ENCODE results near the gene SEMG1.

SEMG1 gene, protein sequence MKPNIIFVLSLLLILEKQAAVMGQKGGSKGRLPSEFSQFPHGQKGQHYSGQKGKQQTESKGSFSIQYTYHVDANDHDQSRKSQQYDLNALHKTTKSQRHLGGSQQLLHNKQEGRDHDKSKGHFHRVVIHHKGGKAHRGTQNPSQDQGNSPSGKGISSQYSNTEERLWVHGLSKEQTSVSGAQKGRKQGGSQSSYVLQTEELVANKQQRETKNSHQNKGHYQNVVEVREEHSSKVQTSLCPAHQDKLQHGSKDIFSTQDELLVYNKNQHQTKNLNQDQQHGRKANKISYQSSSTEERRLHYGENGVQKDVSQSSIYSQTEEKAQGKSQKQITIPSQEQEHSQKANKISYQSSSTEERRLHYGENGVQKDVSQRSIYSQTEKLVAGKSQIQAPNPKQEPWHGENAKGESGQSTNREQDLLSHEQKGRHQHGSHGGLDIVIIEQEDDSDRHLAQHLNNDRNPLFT

DNA sequence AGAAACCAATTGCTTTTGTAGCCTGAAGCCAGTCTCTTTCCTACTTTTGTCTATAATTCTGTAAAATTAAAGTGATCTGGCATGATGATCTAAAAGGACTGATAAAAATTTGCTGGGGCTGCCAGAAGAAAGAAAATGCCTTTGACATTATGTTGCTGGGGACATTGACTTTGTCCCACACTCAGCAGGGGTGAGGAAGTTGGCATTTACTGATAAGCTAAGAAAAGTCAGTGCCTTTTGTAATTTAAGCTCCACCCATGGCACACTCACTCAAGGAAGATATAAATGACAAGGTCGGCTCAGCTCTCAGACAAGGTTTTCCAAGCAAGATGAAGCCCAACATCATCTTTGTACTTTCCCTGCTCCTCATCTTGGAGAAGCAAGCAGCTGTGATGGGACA is at the start of gene SEMG1:
Gene SEMG1 (plus strand): TSS at position 309 of the 400 bp plus-strand sequence. CDS start 21 bp downstream, at position 330.
- peak; percentile 60 for DNase-seq (ENCODE audit: low read depth)
- H3K4me3 ChIP-seq (ENCODE audit: low read depth, low read length): no peak within 1 kb of the TSS
- TF ChIP-seq, protein P1, sequence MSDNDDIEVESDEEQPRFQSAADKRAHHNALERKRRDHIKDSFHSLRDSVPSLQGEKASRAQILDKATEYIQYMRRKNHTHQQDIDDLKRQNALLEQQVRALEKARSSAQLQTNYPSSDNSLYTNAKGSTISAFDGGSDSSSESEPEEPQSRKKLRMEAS (IDR thresholded peaks at IDR 0.05; ENCODE audit: low read depth, low read length): no peak
- TF ChIP-seq POLR2A (IDR thresholded peaks at IDR 0.05; ENCODE audit: extremely low read depth, insufficient read length) (no peak), MYC (IDR thresholded peaks at IDR 0.05; ENCODE audit: low read depth, low read length) (no peak)
- TF ChIP-seq, protein P2, sequence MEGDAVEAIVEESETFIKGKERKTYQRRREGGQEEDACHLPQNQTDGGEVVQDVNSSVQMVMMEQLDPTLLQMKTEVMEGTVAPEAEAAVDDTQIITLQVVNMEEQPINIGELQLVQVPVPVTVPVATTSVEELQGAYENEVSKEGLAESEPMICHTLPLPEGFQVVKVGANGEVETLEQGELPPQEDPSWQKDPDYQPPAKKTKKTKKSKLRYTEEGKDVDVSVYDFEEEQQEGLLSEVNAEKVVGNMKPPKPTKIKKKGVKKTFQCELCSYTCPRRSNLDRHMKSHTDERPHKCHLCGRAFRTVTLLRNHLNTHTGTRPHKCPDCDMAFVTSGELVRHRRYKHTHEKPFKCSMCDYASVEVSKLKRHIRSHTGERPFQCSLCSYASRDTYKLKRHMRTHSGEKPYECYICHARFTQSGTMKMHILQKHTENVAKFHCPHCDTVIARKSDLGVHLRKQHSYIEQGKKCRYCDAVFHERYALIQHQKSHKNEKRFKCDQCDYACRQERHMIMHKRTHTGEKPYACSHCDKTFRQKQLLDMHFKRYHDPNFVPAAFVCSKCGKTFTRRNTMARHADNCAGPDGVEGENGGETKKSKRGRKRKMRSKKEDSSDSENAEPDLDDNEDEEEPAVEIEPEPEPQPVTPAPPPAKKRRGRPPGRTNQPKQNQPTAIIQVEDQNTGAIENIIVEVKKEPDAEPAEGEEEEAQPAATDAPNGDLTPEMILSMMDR (IDR thresholded peaks at IDR 0.05; ENCODE audit: low read depth, low read length): no peak

DNA sequence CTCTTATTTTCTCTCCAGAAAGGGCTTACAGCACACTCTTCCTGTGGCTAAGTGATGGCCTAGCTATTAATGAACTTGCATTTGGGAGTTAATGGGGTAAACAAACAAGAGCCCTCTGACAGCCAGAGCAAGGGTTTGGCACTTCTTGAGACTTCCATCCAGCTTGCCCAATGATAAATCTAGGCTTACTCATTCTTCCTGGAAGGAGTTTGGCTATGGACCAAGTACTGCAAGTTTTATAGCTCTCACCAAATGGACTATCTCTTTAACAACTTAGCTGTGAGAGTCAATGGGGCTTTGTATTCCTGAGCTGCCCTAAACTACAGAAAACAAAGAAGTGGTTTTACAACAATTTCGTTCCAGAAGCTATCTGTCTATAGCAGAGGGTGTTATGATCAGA is 48.9 kb upstream of the SEMG1 start:
- no peak overlapping the region for H3K4me3 ChIP-seq (ENCODE audit: low read depth, low read length)
- TF ChIP-seq, protein P2 (IDR thresholded peaks at IDR 0.05; ENCODE audit: low read depth, low read length): no peak
- no peak for TF ChIP-seq POLR2A (IDR thresholded peaks at IDR 0.05; ENCODE audit: extremely low read depth, insufficient read length)
- no peak for DNase-seq (ENCODE audit: low read depth)

DNA sequence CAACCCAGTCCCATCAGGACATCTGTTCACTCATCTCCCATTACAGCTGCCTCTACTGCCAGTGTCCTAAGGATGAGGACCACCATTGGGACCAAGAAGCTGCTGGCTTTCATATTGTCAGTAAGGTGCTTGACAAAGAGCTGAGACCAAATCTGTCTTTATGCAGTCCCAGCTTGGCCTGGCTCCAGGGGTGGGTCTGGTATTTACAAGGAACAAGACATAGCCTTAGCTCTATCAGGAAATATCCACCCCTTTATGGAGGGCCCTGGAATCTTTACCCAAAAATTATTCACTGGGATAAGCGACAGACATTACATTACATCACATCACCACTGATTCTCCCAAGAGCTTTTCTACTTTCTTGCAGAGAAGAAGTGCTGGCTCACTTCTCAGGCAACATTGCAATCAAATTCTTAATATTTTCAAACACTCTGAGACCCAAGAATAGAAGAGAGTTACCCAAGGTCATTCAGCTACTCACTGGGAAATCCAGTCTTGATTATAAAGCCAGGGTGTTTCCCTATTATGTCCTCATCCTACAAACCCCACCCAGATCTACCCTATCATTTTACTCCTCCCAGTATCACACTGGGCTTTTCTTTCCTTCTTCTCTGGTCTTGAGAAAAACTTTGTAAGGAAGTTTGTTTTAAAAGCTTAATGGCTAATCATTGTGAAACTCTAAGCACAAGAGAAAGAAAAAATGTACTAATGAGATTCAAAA is 43.6 kb upstream of the SEMG1 start:
- DNase-seq (ENCODE audit: low read depth): no peak
- TF ChIP-seq, protein P1 (IDR thresholded peaks at IDR 0.05; ENCODE audit: low read depth, low read length): no peak
- TF ChIP-seq POLR2A (IDR thresholded peaks at IDR 0.05; ENCODE audit: extremely low read depth, insufficient read length) (no peak), MYC (IDR thresholded peaks at IDR 0.05; ENCODE audit: low read depth, low read length) (no peak)
- TF ChIP-seq, protein P2 (IDR thresholded peaks at IDR 0.05; ENCODE audit: low read depth, low read length): no peak
- no peak overlapping the region for H3K4me3 ChIP-seq (ENCODE audit: low read depth, low read length)

DNA sequence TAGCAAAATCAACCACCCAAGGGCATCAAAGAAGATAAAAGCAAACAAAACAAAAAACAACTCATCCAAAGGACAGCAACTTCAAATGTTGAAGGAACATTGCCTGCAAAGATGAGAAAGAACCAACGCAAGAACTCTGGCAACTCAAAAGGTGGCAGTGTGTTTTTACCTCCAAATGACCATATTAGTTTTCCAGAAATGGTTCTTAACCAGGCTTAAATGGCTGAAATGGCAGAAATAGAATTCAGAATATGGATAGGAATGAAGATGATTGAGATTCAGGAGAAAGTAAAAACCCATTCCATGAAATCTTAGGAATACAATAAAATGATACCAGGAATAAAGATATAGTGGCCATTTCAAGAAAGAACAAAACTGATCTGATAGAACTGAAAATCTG is 41.9 kb upstream of the SEMG1 start:
- TF ChIP-seq MYC (IDR thresholded peaks at IDR 0.05; ENCODE audit: low read depth, low read length): no peak
- TF ChIP-seq POLR2A (IDR thresholded peaks at IDR 0.05; ENCODE audit: extremely low read depth, insufficient read length): no peak
- H3K4me3 ChIP-seq (ENCODE audit: low read depth, low read length): no peak overlapping the region
- DNase-seq (ENCODE audit: low read depth): no peak

DNA sequence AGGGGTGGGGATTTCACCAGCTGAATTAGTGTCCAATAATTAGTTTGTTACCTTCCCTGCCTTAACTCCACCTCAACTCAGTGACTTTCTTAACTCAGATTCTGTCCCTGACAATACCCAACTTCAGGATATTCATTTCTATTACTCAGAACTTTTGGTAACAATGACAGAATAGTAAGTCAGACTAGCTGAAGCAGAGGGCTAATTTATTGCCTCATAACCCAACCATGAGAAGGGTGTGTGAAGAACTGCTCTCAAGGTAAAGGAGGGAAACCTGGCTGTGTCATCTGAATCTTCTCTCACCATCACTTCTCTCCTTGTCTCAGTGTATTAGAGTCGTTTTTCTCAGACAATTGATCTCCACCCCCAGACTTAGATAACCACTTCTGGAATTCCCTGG is 33.3 kb upstream of the SEMG1 start:
- TF ChIP-seq MYC (IDR thresholded peaks at IDR 0.05; ENCODE audit: low read depth, low read length): no peak
- no peak for TF ChIP-seq POLR2A (IDR thresholded peaks at IDR 0.05; ENCODE audit: extremely low read depth, insufficient read length)
- TF ChIP-seq, protein P2 (IDR thresholded peaks at IDR 0.05; ENCODE audit: low read depth, low read length): no peak
- TF ChIP-seq, protein P1 (IDR thresholded peaks at IDR 0.05; ENCODE audit: low read depth, low read length): no peak
- H3K4me3 ChIP-seq (ENCODE audit: low read depth, low read length): no peak overlapping the region
- DNase-seq (ENCODE audit: low read depth): no peak

All from NB4 (cell line).